DND-41 (cell line): ENCODE results near the gene LGALS9B.
A peak's percentile ranks its signal among the peaks of the same experiment; 100 is the strongest.
"Not testable (repeated sequence)": the region's sequence is repeated elsewhere in the genome, so short reads cannot be mapped to it uniquely, and the experiment has no call there.

Experiments
- ATAC-seq: fragments of 200-7000 bp; cut with Tn5 transposase; 3 replicates; pipeline ENCODE4 v1.9.1; 2021; ENCODE audit warnings: low read depth; ENCODE audit not compliant: insufficient read depth
- DNase-seq: peaks from one replicate; pipeline ENCODE4 v3.0.0-alpha.2; 2020
- H2AFZ ChIP-seq: 2 replicates; pipeline ENCODE4 v1.6.0; 2012; ENCODE audit warnings: low read depth, low read length
- H3K27ac ChIP-seq: 2 replicates; pipeline ENCODE4 v1.5.1; 2012; ENCODE audit warnings: low read length, inconsistent platforms
- H3K27me3 ChIP-seq: fragments of 200-600 bp; sonication (generic); 2 replicates; pipeline ENCODE4 v1.6.0; 2012; ENCODE audit warnings: low read length, mild to moderate bottlenecking, inconsistent platforms; ENCODE audit not compliant: insufficient read depth, poor library complexity
- H3K36me3 ChIP-seq: 2 replicates; pipeline ENCODE4 v1.5.1; 2012; ENCODE audit warnings: low read length, inconsistent platforms; ENCODE audit not compliant: insufficient read depth
- H3K4me1 ChIP-seq: 2 replicates; pipeline ENCODE4 v1.5.1; 2012; ENCODE audit warnings: mild to moderate bottlenecking, low read length; ENCODE audit not compliant: insufficient read depth
- H3K4me2 ChIP-seq: 2 replicates; pipeline ENCODE4 v1.6.0; 2012; ENCODE audit warnings: mild to moderate bottlenecking, moderate library complexity, low read length, inconsistent platforms; ENCODE audit not compliant: insufficient read depth
- H3K4me3 ChIP-seq, 2 experiments: fragments of 200-600 bp in 1 of 2; shearing (Covaris generic) in 1 of 2; 2 replicates each; pipeline ENCODE4 v1.5.1; 2012 to 2016; ENCODE audit warnings: inconsistent platforms in 2 of 2, low read length in 2 of 2, mild to moderate bottlenecking in 2 of 2, low read depth in 1 of 2, moderate library complexity in 1 of 2
- H3K79me2 ChIP-seq: 2 replicates; pipeline ENCODE4 v1.6.0; 2012; ENCODE audit warnings: low read length, inconsistent platforms; ENCODE audit not compliant: insufficient read depth
- H3K9ac ChIP-seq: 2 replicates; pipeline ENCODE4 v1.6.0; 2012; ENCODE audit warnings: low read depth, mild to moderate bottlenecking, inconsistent platforms, low read length, moderate library complexity
- H3K9me3 ChIP-seq: 2 replicates; pipeline ENCODE4 v1.5.1; 2012; ENCODE audit warnings: low read length, moderate library complexity, mild to moderate bottlenecking, inconsistent platforms; ENCODE audit not compliant: insufficient read depth, severe bottlenecking
- H4K20me1 ChIP-seq: 2 replicates; pipeline ENCODE4 v1.6.0; 2012; ENCODE audit warnings: low read length; ENCODE audit not compliant: insufficient read depth
- CTCF ChIP-seq: IDR thresholded peaks from 2 replicates; pipeline ENCODE4 v1.5.1; 2012; ENCODE audit warnings: borderline replicate concordance, low read length, moderate library complexity, mild to moderate bottlenecking; ENCODE audit not compliant: poor library complexity, severe bottlenecking; ENCODE audit errors: extremely low read depth

Gene LGALS9B

GRCh38 chr17:20446895-20447294, 20.4 kb downstream of the LGALS9B start:
- not testable (repeated sequence) for H3K9ac ChIP-seq, H3K4me2 ChIP-seq, DNase-seq, H3K4me1 ChIP-seq, H3K27ac ChIP-seq, H3K9me3 ChIP-seq, H2AFZ ChIP-seq, H3K36me3 ChIP-seq, H3K79me2 ChIP-seq, H3K4me3 ChIP-seq, H3K27me3 ChIP-seq, H4K20me1 ChIP-seq
- ATAC-seq: peak; percentile 44; the same call in 1 of the 3 replicates
- TF ChIP-seq CTCF: peak; percentile 34

- ATAC-seq, H4K20me1 ChIP-seq, H3K9me3 ChIP-seq, H3K79me2 ChIP-seq, H3K4me2 ChIP-seq, H3K9ac ChIP-seq, DNase-seq, H2AFZ ChIP-seq, H3K27ac ChIP-seq, H3K4me1 ChIP-seq, H3K4me3 ChIP-seq, H3K27me3 ChIP-seq, H3K36me3 ChIP-seq: not testable (repeated sequence)
These were observed 22.6 kb downstream of the LGALS9B start for GRCh38 chr17:20444581-20445236.

GRCh38 chr17:20444173-20444572, 23.2 kb downstream of the LGALS9B start:
- not testable (repeated sequence) for ATAC-seq

DNA sequence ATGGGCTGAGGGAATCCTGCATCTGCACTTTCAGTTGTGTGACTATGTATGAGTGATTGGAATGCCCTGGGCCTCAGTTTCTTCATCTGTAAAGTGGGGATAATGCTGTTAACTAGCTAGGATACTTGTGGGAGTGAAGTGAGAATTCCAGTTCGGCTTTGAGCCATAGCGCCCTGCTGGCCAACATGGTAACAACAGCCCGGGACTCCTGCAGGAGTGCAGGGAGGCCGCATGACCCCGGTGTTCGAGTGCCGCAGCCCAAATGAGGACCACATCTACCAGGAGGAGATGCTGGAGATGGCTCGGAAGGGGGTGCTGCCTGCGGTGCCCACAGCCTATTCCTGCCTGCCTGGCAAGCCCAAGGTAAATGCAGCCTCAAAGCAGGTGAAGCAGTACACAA, 23.7 kb downstream of the LGALS9B start:
- not testable (repeated sequence) for H3K4me3 ChIP-seq, H2AFZ ChIP-seq, DNase-seq, ATAC-seq, H4K20me1 ChIP-seq, H3K27me3 ChIP-seq, H3K36me3 ChIP-seq, H3K79me2 ChIP-seq, H3K27ac ChIP-seq, H3K9me3 ChIP-seq, H3K4me1 ChIP-seq, H3K4me2 ChIP-seq, H3K9ac ChIP-seq

More at GRCh38 chr17:20444173-20444572, 23.2 kb downstream of the LGALS9B start:
- H4K20me1 ChIP-seq, H3K27me3 ChIP-seq, H3K27ac ChIP-seq, H2AFZ ChIP-seq, H3K9me3 ChIP-seq, H3K79me2 ChIP-seq, H3K4me1 ChIP-seq, H3K9ac ChIP-seq, H3K4me2 ChIP-seq, H3K36me3 ChIP-seq, H3K4me3 ChIP-seq, DNase-seq: not testable (repeated sequence)

GRCh38 chr17:20440665-20441064, 26.7 kb downstream of the LGALS9B start:
- H2AFZ ChIP-seq, H3K36me3 ChIP-seq, H3K27me3 ChIP-seq, H3K4me2 ChIP-seq, ATAC-seq, H4K20me1 ChIP-seq, H3K4me3 ChIP-seq, H3K9me3 ChIP-seq, H3K27ac ChIP-seq, DNase-seq, H3K9ac ChIP-seq, H3K79me2 ChIP-seq, H3K4me1 ChIP-seq: not testable (repeated sequence)

GRCh38 chr17:20435166-20435565, 32.2 kb downstream of the LGALS9B start:
- H3K4me1 ChIP-seq, ATAC-seq, H3K27me3 ChIP-seq, H3K9ac ChIP-seq, H3K9me3 ChIP-seq, H3K4me2 ChIP-seq, H3K27ac ChIP-seq, H3K36me3 ChIP-seq, H2AFZ ChIP-seq, H3K4me3 ChIP-seq, DNase-seq, H4K20me1 ChIP-seq, H3K79me2 ChIP-seq: not testable (repeated sequence)

DNA sequence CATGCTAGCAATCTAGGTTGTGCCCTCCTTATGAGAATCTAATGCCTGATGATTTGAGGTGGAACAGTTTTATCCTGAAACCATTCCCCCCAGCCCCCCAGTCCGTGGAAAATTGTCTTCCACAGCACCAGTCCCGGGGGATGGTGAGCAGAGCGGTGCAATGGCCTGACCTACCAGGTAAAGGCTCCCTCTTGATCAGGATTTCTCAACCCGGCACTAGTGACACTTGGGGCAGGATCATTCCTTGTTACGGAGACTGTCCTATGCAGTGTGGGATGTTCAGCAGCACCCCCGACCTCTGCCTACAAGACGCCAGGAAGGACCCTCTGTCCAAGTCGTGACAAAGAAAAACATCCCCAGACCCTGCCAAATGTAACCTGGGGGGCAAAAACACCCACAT, 34.0 kb downstream of the LGALS9B start:
- H3K4me1 ChIP-seq, H4K20me1 ChIP-seq, ATAC-seq, H3K4me2 ChIP-seq, H3K27ac ChIP-seq, H2AFZ ChIP-seq, H3K79me2 ChIP-seq, H3K36me3 ChIP-seq, DNase-seq, H3K4me3 ChIP-seq, H3K9ac ChIP-seq, H3K27me3 ChIP-seq, H3K9me3 ChIP-seq: not testable (repeated sequence)

DNA sequence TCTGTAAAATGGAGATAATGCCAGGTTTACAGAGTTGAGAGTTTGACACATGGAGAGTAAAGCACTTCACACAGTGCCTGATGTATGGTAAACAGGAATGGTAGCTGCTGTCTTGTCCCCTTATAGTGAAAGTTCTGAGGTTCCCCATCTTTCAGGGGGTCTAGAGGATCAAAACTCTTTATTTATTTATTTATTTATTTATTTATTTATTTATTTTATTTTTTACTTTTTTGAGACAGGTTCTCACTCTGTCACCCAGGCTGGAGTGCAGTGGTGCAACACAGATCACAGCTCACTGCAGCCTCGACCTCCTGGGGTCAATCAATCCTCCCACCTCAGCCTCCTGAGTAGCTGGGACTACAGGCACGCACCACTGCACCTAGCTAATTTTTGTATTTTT, 40.1 kb downstream of the LGALS9B start:
- not testable (repeated sequence) for H3K36me3 ChIP-seq, H3K4me2 ChIP-seq, H3K27me3 ChIP-seq, H4K20me1 ChIP-seq, H3K9ac ChIP-seq, H3K79me2 ChIP-seq, H3K4me1 ChIP-seq, DNase-seq, H2AFZ ChIP-seq, H3K27ac ChIP-seq, H3K9me3 ChIP-seq, ATAC-seq, H3K4me3 ChIP-seq
